ENCODE results near the gene SMPD4. TPM values are rescaled to one million over a fixed set of nuclear protein-coding genes. Genes with fewer than 3 reads are reported as not detected.
A peak's percentile ranks its signal among the peaks of the same experiment; 100 is the strongest.
"Not testable (repeated sequence)": the region's sequence is repeated elsewhere in the genome, so short reads cannot be mapped to it uniquely, and the experiment has no call there.

The SMPD4 gene
- polyA plus RNA-seq, 4 donors: 50.3 to 82.2 (median 62.3) TPM

- DNase-seq (ENCODE audit: low read depth in 4 of 4, low spot score in 2 of 4): no peak
These were observed 5.9 kb upstream of the SMPD4 start for GRCh38 chr2:130187268-130187667.

GRCh38 chr2:130186391-130186790 is 5.0 kb upstream of the SMPD4 start:
- no peak for DNase-seq (ENCODE audit: low read depth in 4 of 4, low spot score in 2 of 4)

GRCh38 chr2:130185896-130186295 is 4.5 kb upstream of the SMPD4 start:
- no peak for DNase-seq (ENCODE audit: low read depth in 4 of 4, low spot score in 2 of 4)

GRCh38 chr2:130185436-130185835 is 4.0 kb upstream of the SMPD4 start:
- no peak for DNase-seq (ENCODE audit: low read depth in 4 of 4, low spot score in 2 of 4)

GRCh38 chr2:130183512-130184373 is 2.3 kb upstream of the SMPD4 start:
- no peak for DNase-seq (ENCODE audit: low read depth in 4 of 4, low spot score in 2 of 4)

GRCh38 chr2:130182826-130183511 is 1.6 kb upstream of the SMPD4 start:
- DNase-seq (ENCODE audit: low read depth in 4 of 4, low spot score in 2 of 4): not testable (repeated sequence)

- peak; percentile 73 to 78 (median 75) for DNase-seq (ENCODE audit: low read depth in 4 of 4, low spot score in 2 of 4)
These were observed 679 bp upstream of the SMPD4 start, which contains the start of gene MZT2B for GRCh38 chr2:130181880-130182682. MZT2B (plus strand) TSS chr2:130182262; CDS start chr2:130182283, 21 bp downstream.

- peak in 1 of 4 donors; percentile 44 for DNase-seq (ENCODE audit: low read depth in 4 of 4, low spot score in 2 of 4)
These were observed 738 bp downstream of the SMPD4 start for GRCh38 chr2:130180404-130181324.

GRCh38 chr2:130174866-130175265 is 6.5 kb downstream of the SMPD4 start:
- DNase-seq (ENCODE audit: low read depth in 4 of 4, low spot score in 2 of 4): not testable (repeated sequence)

GRCh38 chr2:130169896-130170295 is 11.5 kb downstream of the SMPD4 start:
- DNase-seq (ENCODE audit: low read depth in 4 of 4, low spot score in 2 of 4): no peak

GRCh38 chr2:130169163-130169562 is 12.2 kb downstream of the SMPD4 start:
- not testable (repeated sequence) for DNase-seq (ENCODE audit: low read depth in 4 of 4, low spot score in 2 of 4)

GRCh38 chr2:130166611-130167010 is 14.8 kb downstream of the SMPD4 start:
- not testable (repeated sequence) for DNase-seq (ENCODE audit: low read depth in 4 of 4, low spot score in 2 of 4)

GRCh38 chr2:130165293-130166016 is 15.9 kb downstream of the SMPD4 start:
- DNase-seq (ENCODE audit: low read depth in 4 of 4, low spot score in 2 of 4): no peak

GRCh38 chr2:130162968-130163367 is 18.4 kb downstream of the SMPD4 start:
- no peak for DNase-seq (ENCODE audit: low read depth in 4 of 4, low spot score in 2 of 4)

- not testable (repeated sequence) for DNase-seq (ENCODE audit: low read depth in 4 of 4, low spot score in 2 of 4)
These were observed 18.9 kb downstream of the SMPD4 start for GRCh38 chr2:130162486-130162885.

GRCh38 chr2:130160838-130161705 is 20.3 kb downstream of the SMPD4 start:
- not testable (repeated sequence) for DNase-seq (ENCODE audit: low read depth in 4 of 4, low spot score in 2 of 4)

- DNase-seq (ENCODE audit: low read depth in 4 of 4, low spot score in 2 of 4): no peak
These were observed 21.3 kb downstream of the SMPD4 start for GRCh38 chr2:130160131-130160530.

- DNase-seq (ENCODE audit: low read depth in 4 of 4, low spot score in 2 of 4): not testable (repeated sequence)
These were observed 22.0 kb downstream of the SMPD4 start for GRCh38 chr2:130159376-130159775.
